Mammary epithelial cell (primary cell): ENCODE data around the gene KCNMA1.

Experiments used
- EZH2 ChIP-seq: IDR thresholded peaks from 2 replicates; pipeline ENCODE4 v1.6.1; 2012; ENCODE audit warnings: low read length, inconsistent platforms, borderline replicate concordance
- TF ChIP-seq, protein P1 (sequence below), 2 donors: IDR thresholded peaks in 1 of 2; conservative IDR thresholded peaks in 1 of 2; 2 replicates each; pipeline ENCODE4 v1.5.1; 2011 to 2012; ENCODE audit warnings: inconsistent platforms in 2 of 2, low read length in 2 of 2, mild to moderate bottlenecking in 2 of 2, control low read depth in 1 of 2, low read depth in 1 of 2; ENCODE audit not compliant: insufficient read depth in 1 of 2; ENCODE audit errors: extremely low read depth in 1 of 2

DNA sequence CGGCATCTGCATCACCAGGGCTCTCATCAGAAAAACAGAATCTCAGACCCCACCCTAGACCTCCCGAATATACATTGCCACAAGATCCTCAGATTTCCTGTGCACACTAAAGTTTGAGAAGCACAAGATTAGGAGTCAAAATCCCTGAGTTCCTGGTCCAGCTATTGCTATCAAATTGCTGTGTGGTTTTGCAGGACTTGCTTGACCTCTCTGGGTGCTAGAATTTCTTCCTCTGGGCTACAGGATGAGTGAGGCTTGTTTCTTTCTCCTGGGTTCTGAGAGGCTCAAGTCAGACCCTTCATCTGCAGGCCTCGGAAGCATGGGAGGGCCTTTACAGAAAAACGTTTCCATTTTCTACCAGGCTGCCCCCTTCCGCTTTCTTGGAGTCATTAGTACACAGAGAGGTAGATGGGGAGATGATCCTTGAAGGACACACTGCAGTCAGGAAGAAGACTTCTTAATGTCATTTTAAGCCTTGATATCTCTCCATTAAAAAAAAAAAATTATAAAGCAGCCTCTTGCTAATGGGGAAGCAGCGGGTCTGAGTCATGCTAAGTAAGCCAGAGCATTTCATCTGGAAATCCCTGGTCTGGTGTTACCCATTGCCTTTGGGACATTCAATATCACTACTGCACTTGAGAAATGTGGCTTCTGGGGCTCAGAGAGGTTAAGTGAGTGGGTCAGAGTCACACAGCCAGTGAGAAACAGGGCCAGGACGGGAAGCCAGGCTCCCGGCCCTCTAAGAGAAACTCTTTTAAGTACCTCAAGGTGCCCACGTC lies 173.5 kb downstream of the KCNMA1 start:
- TF ChIP-seq EZH2 = no peak
- TF ChIP-seq, protein P1, sequence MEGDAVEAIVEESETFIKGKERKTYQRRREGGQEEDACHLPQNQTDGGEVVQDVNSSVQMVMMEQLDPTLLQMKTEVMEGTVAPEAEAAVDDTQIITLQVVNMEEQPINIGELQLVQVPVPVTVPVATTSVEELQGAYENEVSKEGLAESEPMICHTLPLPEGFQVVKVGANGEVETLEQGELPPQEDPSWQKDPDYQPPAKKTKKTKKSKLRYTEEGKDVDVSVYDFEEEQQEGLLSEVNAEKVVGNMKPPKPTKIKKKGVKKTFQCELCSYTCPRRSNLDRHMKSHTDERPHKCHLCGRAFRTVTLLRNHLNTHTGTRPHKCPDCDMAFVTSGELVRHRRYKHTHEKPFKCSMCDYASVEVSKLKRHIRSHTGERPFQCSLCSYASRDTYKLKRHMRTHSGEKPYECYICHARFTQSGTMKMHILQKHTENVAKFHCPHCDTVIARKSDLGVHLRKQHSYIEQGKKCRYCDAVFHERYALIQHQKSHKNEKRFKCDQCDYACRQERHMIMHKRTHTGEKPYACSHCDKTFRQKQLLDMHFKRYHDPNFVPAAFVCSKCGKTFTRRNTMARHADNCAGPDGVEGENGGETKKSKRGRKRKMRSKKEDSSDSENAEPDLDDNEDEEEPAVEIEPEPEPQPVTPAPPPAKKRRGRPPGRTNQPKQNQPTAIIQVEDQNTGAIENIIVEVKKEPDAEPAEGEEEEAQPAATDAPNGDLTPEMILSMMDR (conservative IDR thresholded peaks at IDR 0.05 in 1 of 2, IDR thresholded peaks at IDR 0.05 in 1 of 2; ENCODE audit: extremely low read depth in 1 of 2, insufficient read depth in 1 of 2, low read depth in 1 of 2, low read length in 2 of 2) = no peak
